Measurements from ENCODE around the gene EXD3. TPM values are rescaled to one million over a fixed set of nuclear protein-coding genes. Genes with fewer than 3 reads are reported as not detected.

The EXD3 gene
- total and polyA plus RNA-seq, 2 of the 13 experiments (the other 11 are each of a cell fraction or from before 2014, with no cell fraction given), result 2.7 to 4.8 TPM

DNA sequence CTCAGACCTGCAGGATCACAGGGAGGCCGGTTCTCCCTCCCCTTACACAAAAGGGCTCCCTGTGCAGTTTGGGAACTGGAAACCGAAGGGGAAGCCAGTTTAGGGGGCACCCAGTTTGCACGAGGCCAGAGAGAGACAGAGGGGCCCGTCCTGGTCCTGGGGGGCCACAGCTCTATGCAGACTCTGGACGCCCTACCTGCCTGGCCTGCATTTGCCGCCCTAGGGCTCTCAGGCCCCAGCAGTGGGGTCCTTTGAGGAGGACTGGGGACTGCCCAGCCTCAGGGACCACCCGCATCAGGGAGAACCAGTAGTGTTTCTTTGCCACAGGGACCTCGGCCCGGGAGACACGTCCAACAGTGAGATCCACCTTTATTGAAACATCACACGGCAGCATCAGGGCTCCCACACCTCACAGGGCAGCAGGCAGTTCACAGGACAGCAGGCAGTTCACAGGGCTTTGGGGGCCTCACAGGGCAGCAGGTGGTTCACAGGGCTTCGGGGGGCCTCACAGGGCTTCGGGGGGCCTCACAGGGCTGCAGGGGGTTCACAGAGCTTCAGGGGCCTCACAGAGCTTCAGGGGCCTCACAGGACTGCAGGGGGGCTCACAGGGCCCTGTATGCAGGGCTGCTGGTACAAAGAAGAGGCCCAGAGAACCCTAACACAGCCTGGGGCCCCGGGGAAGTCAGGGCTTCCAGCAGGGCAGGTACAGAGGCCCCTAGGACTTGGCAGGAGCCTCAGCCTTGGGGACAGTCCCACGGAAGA lies 36.8 kb upstream of the EXD3 start (continued):
- TF ChIP-seq, protein P1, sequence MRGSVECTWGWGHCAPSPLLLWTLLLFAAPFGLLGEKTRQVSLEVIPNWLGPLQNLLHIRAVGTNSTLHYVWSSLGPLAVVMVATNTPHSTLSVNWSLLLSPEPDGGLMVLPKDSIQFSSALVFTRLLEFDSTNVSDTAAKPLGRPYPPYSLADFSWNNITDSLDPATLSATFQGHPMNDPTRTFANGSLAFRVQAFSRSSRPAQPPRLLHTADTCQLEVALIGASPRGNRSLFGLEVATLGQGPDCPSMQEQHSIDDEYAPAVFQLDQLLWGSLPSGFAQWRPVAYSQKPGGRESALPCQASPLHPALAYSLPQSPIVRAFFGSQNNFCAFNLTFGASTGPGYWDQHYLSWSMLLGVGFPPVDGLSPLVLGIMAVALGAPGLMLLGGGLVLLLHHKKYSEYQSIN (CRISPR knock-in tag; IDR thresholded peaks at IDR 0.05; ENCODE audit: borderline replicate concordance), result no peak
- TF ChIP-seq NFE2L1 (CRISPR knock-in tag; IDR thresholded peaks at IDR 0.05; ENCODE audit: borderline replicate concordance) (no peak; the same call in 1 of the 2 replicates), ZNF430 (CRISPR knock-in tag; IDR thresholded peaks at IDR 0.05) (0 out of 2 replicates have a peak, but pooled peaks have one; percentile 33), RBM22 (optimal IDR thresholded peaks at IDR 0.05; ENCODE audit: low read length) (no peak), MTA3 (CRISPR knock-in tag; IDR thresholded peaks at IDR 0.05) (no peak), ZNF33A (CRISPR knock-in tag; IDR thresholded peaks at IDR 0.05; ENCODE audit: borderline replicate concordance) (no peak), HDAC2 (CRISPR knock-in tag; IDR thresholded peaks at IDR 0.05) (0 out of 2 replicates have a peak, but pooled peaks have one; percentile 42), EHMT2 (IDR thresholded peaks at IDR 0.05; ENCODE audit: borderline replicate concordance, low read depth, low read length) (no peak), ZNF451 (CRISPR knock-in tag; IDR thresholded peaks at IDR 0.05) (no peak), PHF8 (CRISPR knock-in tag; IDR thresholded peaks at IDR 0.05) (0 out of 2 replicates have a peak, but pooled peaks have one; percentile 36), ZMYM3 (CRISPR knock-in tag; IDR thresholded peaks at IDR 0.05) (0 out of 2 replicates have a peak, but pooled peaks have one; percentile 16), KAT7 (CRISPR knock-in tag; IDR thresholded peaks at IDR 0.05; ENCODE audit: borderline replicate concordance) (no peak; the same call in 1 of the 2 replicates), PITX1 (CRISPR knock-in tag; IDR thresholded peaks at IDR 0.05) (no peak)
- TF ChIP-seq, protein P2, sequence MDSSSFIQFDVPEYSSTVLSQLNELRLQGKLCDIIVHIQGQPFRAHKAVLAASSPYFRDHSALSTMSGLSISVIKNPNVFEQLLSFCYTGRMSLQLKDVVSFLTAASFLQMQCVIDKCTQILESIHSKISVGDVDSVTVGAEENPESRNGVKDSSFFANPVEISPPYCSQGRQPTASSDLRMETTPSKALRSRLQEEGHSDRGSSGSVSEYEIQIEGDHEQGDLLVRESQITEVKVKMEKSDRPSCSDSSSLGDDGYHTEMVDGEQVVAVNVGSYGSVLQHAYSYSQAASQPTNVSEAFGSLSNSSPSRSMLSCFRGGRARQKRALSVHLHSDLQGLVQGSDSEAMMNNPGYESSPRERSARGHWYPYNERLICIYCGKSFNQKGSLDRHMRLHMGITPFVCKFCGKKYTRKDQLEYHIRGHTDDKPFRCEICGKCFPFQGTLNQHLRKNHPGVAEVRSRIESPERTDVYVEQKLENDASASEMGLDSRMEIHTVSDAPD (CRISPR knock-in tag; IDR thresholded peaks at IDR 0.05), result no peak
- TF ChIP-seq, protein P3, sequence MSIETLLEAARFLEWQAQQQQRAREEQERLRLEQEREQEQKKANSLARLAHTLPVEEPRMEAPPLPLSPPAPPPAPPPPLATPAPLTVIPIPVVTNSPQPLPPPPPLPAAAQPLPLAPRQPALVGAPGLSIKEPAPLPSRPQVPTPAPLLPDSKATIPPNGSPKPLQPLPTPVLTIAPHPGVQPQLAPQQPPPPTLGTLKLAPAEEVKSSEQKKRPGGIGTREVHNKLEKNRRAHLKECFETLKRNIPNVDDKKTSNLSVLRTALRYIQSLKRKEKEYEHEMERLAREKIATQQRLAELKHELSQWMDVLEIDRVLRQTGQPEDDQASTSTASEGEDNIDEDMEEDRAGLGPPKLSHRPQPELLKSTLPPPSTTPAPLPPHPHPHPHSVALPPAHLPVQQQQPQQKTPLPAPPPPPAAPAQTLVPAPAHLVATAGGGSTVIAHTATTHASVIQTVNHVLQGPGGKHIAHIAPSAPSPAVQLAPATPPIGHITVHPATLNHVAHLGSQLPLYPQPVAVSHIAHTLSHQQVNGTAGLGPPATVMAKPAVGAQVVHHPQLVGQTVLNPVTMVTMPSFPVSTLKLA (IDR thresholded peaks at IDR 0.05), result no peak
- TF ChIP-seq, protein P4, sequence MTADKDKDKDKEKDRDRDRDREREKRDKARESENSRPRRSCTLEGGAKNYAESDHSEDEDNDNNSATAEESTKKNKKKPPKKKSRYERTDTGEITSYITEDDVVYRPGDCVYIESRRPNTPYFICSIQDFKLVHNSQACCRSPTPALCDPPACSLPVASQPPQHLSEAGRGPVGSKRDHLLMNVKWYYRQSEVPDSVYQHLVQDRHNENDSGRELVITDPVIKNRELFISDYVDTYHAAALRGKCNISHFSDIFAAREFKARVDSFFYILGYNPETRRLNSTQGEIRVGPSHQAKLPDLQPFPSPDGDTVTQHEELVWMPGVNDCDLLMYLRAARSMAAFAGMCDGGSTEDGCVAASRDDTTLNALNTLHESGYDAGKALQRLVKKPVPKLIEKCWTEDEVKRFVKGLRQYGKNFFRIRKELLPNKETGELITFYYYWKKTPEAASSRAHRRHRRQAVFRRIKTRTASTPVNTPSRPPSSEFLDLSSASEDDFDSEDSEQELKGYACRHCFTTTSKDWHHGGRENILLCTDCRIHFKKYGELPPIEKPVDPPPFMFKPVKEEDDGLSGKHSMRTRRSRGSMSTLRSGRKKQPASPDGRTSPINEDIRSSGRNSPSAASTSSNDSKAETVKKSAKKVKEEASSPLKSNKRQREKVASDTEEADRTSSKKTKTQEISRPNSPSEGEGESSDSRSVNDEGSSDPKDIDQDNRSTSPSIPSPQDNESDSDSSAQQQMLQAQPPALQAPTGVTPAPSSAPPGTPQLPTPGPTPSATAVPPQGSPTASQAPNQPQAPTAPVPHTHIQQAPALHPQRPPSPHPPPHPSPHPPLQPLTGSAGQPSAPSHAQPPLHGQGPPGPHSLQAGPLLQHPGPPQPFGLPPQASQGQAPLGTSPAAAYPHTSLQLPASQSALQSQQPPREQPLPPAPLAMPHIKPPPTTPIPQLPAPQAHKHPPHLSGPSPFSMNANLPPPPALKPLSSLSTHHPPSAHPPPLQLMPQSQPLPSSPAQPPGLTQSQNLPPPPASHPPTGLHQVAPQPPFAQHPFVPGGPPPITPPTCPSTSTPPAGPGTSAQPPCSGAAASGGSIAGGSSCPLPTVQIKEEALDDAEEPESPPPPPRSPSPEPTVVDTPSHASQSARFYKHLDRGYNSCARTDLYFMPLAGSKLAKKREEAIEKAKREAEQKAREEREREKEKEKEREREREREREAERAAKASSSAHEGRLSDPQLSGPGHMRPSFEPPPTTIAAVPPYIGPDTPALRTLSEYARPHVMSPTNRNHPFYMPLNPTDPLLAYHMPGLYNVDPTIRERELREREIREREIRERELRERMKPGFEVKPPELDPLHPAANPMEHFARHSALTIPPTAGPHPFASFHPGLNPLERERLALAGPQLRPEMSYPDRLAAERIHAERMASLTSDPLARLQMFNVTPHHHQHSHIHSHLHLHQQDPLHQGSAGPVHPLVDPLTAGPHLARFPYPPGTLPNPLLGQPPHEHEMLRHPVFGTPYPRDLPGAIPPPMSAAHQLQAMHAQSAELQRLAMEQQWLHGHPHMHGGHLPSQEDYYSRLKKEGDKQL (CRISPR knock-in tag; IDR thresholded peaks at IDR 0.05; ENCODE audit: low read depth), result no peak
- TF ChIP-seq, protein P5, sequence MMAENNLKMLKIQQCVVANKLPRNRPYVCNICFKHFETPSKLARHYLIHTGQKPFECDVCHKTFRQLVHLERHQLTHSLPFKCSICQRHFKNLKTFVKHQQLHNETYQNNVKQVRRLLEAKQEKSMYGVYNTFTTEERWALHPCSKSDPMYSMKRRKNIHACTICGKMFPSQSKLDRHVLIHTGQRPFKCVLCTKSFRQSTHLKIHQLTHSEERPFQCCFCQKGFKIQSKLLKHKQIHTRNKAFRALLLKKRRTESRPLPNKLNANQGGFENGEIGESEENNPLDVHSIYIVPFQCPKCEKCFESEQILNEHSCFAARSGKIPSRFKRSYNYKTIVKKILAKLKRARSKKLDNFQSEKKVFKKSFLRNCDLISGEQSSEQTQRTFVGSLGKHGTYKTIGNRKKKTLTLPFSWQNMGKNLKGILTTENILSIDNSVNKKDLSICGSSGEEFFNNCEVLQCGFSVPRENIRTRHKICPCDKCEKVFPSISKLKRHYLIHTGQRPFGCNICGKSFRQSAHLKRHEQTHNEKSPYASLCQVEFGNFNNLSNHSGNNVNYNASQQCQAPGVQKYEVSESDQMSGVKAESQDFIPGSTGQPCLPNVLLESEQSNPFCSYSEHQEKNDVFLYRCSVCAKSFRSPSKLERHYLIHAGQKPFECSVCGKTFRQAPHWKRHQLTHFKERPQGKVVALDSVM (CRISPR knock-in tag; IDR thresholded peaks at IDR 0.05), result peak; percentile 53
